ENCODE results near the gene CALML4.
"Not testable (repeated sequence)": the region's sequence is repeated elsewhere in the genome, so short reads cannot be mapped to it uniquely, and the experiment has no call there.

Gene CALML4

DNA sequence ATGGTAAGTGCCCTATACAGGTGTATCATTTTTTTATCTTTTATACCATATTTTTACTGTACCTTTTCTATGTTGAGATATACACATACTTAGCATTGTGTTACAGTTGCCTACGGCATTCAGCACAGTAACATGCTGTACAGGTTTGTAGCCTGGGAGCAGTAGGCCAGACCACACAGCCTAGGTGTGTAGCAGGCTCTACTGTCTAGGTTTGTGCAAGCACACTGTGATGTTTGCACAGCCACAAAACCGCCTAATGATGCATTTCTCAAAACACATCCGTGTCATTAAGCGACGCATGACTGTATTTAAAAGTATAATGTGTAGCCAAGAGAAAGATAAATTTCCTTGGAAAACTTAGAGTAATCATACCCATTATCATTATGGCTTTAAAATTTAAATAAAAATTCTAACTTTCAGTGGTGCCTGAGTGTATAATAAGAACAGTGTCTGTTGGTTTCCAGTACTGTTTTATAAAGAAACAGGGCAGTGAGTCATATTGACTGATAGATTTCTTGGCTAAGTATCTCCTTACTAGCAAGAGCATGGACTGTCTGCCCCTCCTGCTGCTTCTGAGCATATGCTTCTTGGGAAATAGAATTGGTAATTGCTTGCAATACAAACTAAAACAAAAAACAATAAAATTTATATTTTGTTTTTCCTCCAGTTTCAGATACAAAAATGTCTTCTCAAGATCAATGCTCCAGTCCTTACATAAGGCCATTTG, 18.3 kb downstream of the CALML4 start:
- no peaks in the 10 kb centered on the region for H3K9me3 ChIP-seq (ENCODE audit: insufficient read depth, low read depth, low read length)
- H3K9ac ChIP-seq (ENCODE audit: low read depth, low read length), result no peak overlapping the region
- H3K27me3 ChIP-seq (ENCODE audit: insufficient read depth, low read length), result no peaks in the 10 kb centered on the region
- H3K27ac ChIP-seq (ENCODE audit: low read depth, low read length), result no peak overlapping the region
- WGBS, result 85% methylated on average over 3 of the region's 5 CpGs
- peaks cover 10% of the 10 kb centered on the region for H3K4me1 ChIP-seq (ENCODE audit: insufficient read depth, low read length)
- H3K36me3 ChIP-seq (ENCODE audit: insufficient read depth, low read length), result peaks cover 80% of the 10 kb centered on the region
- H3K4me3 ChIP-seq (ENCODE audit: low read length), result no peak overlapping the region

DNA sequence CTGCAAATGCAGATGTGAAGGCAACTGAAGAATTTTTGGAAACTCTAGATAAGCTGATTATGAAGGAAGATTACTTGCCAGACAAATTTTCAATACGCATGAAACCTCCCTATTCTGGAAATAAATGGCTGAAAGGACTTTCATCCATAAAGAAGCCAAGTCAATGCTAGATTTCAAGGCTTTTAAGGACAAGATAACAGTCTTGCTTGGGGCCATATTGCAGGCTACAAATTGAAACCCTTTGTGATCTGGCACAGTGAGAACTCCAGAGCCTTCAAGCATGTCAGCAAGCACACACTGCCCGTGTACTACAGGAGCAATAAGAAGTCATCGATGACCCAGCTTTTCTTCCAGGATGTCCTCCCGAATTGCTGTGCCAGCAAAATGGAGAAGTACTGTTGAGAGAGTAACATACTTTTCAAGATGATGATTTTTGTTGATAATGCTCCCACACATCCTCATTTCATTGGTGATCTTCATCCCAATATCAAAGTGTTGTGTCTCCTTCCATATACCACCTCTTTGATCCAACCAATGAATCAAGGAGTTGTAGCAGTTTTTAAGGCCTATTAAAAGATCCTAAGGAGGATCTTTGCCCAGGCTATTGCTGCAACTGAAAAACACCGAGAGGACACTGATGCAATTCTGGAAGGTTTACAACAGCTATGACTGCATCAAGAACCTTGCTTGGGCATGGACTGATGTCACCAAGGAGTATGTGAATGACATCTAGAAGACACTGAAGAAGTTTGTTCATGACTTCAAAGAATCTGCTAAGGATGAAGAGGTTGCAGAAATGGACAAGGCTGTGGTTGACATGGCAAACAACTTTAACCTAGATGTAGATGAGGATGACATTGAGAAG, 20.3 kb downstream of the CALML4 start:
- no peaks in the 10 kb centered on the region for H3K27me3 ChIP-seq (ENCODE audit: insufficient read depth, low read length)
- no peak overlapping the region for H3K27ac ChIP-seq (ENCODE audit: low read depth, low read length)
- H3K4me1 ChIP-seq (ENCODE audit: insufficient read depth, low read length), result no peaks in the 10 kb centered on the region
- H3K9ac ChIP-seq (ENCODE audit: low read depth, low read length), result no peak overlapping the region
- peaks cover 86% of the 10 kb centered on the region for H3K36me3 ChIP-seq (ENCODE audit: insufficient read depth, low read length)
- WGBS, result 96% methylated on average over 5 of the region's 5 CpGs
- no peak overlapping the region for H3K4me3 ChIP-seq (ENCODE audit: low read length)
- no peaks in the 10 kb centered on the region for H3K9me3 ChIP-seq (ENCODE audit: insufficient read depth, low read depth, low read length)

DNA sequence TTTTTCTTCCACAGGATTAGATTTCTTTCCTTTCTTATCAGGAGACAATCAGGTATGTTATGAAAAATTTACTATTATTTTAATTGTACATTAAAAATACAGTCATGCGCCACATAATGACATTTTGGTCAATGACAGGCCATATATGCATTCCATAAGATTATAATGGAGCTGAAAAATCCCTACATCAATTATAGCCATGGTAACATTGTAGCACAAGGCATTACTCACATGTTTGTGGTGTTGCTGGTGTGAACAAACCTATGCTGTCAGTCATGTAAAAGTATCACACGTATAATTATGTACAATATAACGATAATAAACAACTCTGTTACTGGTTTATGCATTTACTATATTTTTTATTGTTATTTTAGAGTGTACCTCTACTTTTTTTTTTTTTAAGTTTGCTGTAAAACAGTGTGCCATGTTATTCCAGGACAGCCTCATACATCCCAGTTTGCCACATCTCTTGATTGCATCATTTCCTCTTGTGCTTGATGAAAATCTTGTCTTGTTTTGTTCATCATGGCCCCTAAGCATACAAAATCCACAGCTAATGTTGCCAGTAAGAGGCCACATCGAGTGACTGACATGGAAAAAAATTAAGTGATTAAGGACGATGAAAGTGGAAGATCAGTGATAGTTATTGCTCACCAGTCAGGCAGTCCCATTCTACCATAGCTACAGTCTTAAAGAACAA, 21.4 kb downstream of the CALML4 start:
- WGBS, result 100% methylated on average over 3 of the region's 5 CpGs
- Histone ChIP-seq H3K4me3 (ENCODE audit: low read length) (no peak overlapping the region), H3K27ac (ENCODE audit: low read depth, low read length) (no peak overlapping the region), H3K4me1 (ENCODE audit: insufficient read depth, low read length) (no peaks in the 10 kb centered on the region), H3K36me3 (ENCODE audit: insufficient read depth, low read length) (peaks cover 78% of the 10 kb centered on the region), H3K27me3 (ENCODE audit: insufficient read depth, low read length) (no peaks in the 10 kb centered on the region), H3K9me3 (ENCODE audit: insufficient read depth, low read depth, low read length) (no peaks in the 10 kb centered on the region), H3K9ac (ENCODE audit: low read depth, low read length) (no peak overlapping the region)

- Histone ChIP-seq H3K36me3 (ENCODE audit: insufficient read depth, low read length) (peaks cover 60% of the 10 kb centered on the region), H3K9ac (ENCODE audit: low read depth, low read length) (no peak overlapping the region), H3K4me1 (ENCODE audit: insufficient read depth, low read length) (no peaks in the 10 kb centered on the region), H3K27ac (ENCODE audit: low read depth, low read length) (no peak overlapping the region), H3K9me3 (ENCODE audit: insufficient read depth, low read depth, low read length) (no peaks in the 10 kb centered on the region), H3K27me3 (ENCODE audit: insufficient read depth, low read length) (no peaks in the 10 kb centered on the region), H3K4me3 (ENCODE audit: low read length) (no peak overlapping the region)
Observed at GRCh38 chr15:68177742-68178141, 27.4 kb downstream of the CALML4 start.

- Histone ChIP-seq H3K9ac (ENCODE audit: low read depth, low read length) (no peak overlapping the region), H3K4me3 (ENCODE audit: low read length) (no peak overlapping the region), H3K9me3 (ENCODE audit: insufficient read depth, low read depth, low read length) (no peaks in the 10 kb centered on the region), H3K27me3 (ENCODE audit: insufficient read depth, low read length) (no peaks in the 10 kb centered on the region), H3K27ac (ENCODE audit: low read depth, low read length) (no peak overlapping the region), H3K4me1 (ENCODE audit: insufficient read depth, low read length) (no peaks in the 10 kb centered on the region), H3K36me3 (ENCODE audit: insufficient read depth, low read length) (peaks cover 53% of the 10 kb centered on the region)
- 94% methylated on average over 3 of the region's 3 CpGs for WGBS
Observed at GRCh38 chr15:68176601-68177000, 28.5 kb downstream of the CALML4 start.

DNA sequence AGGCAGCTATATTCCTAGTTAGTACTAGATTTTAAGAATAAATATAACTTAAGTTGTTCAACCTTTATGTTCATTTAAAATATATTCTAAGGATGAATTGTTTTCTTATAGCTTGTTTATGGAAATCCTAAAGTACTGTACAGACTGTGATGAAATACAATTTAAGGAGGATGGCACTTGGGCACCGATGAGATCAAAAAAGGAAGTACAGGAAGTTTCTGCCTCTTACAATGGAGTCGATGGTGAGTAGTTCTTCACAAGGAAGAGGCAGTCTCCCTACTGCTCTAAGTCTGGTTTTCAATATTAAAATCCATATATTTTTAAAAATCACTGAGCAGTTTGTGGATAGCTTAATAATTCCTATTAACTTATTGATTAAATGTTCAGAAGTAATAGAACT, 29.6 kb downstream of the CALML4 start:
- no peaks in the 10 kb centered on the region for H3K27me3 ChIP-seq (ENCODE audit: insufficient read depth, low read length)
- WGBS, result 88% methylated on average over 2 of the region's 2 CpGs
- peaks cover 43% of the 10 kb centered on the region for H3K36me3 ChIP-seq (ENCODE audit: insufficient read depth, low read length)
- no peaks in the 10 kb centered on the region for H3K9me3 ChIP-seq (ENCODE audit: insufficient read depth, low read depth, low read length)
- no peak overlapping the region for H3K9ac ChIP-seq (ENCODE audit: low read depth, low read length)
- no peak overlapping the region for H3K4me3 ChIP-seq (ENCODE audit: low read length)
- H3K4me1 ChIP-seq (ENCODE audit: insufficient read depth, low read length), result no peaks in the 10 kb centered on the region
- no peak overlapping the region for H3K27ac ChIP-seq (ENCODE audit: low read depth, low read length)

- no peak overlapping the region for H3K4me3 ChIP-seq (ENCODE audit: low read length)
- WGBS, result 97% methylated on average over 3 of the region's 4 CpGs
- no peak overlapping the region for H3K27ac ChIP-seq (ENCODE audit: low read depth, low read length)
- no peaks in the 10 kb centered on the region for H3K9me3 ChIP-seq (ENCODE audit: insufficient read depth, low read depth, low read length)
- H3K9ac ChIP-seq (ENCODE audit: low read depth, low read length), result no peak overlapping the region
- H3K36me3 ChIP-seq (ENCODE audit: insufficient read depth, low read length), result peaks cover 45% of the 10 kb centered on the region
- no peaks in the 10 kb centered on the region for H3K4me1 ChIP-seq (ENCODE audit: insufficient read depth, low read length)
- H3K27me3 ChIP-seq (ENCODE audit: insufficient read depth, low read length), result no peaks in the 10 kb centered on the region
Observed at GRCh38 chr15:68173119-68173518, 32.0 kb downstream of the CALML4 start.

- H3K4me1 ChIP-seq (ENCODE audit: insufficient read depth, low read length); H3K27me3 ChIP-seq (ENCODE audit: insufficient read depth, low read length); H3K9me3 ChIP-seq (ENCODE audit: insufficient read depth, low read depth, low read length); H3K4me3 ChIP-seq (ENCODE audit: low read length); H3K9ac ChIP-seq (ENCODE audit: low read depth, low read length); H3K27ac ChIP-seq (ENCODE audit: low read depth, low read length): not testable (repeated sequence)
- WGBS, result 83% methylated on average over 2 of the region's 2 CpGs
- H3K36me3 ChIP-seq (ENCODE audit: insufficient read depth, low read length), result peaks cover 36% of the 10 kb centered on the region
Observed at GRCh38 chr15:68172037-68172436, 33.1 kb downstream of the CALML4 start.

GRCh38 chr15:68166847-68167246, 38.3 kb downstream of the CALML4 start:
- H3K9ac ChIP-seq (ENCODE audit: low read depth, low read length), result no peak overlapping the region
- no peaks in the 10 kb centered on the region for H3K4me1 ChIP-seq (ENCODE audit: insufficient read depth, low read length)
- no peak overlapping the region for H3K27ac ChIP-seq (ENCODE audit: low read depth, low read length)
- H3K4me3 ChIP-seq (ENCODE audit: low read length), result no peak overlapping the region
- no peaks in the 10 kb centered on the region for H3K9me3 ChIP-seq (ENCODE audit: insufficient read depth, low read depth, low read length)
- no peaks in the 10 kb centered on the region for H3K27me3 ChIP-seq (ENCODE audit: insufficient read depth, low read length)
- peaks cover 37% of the 10 kb centered on the region for H3K36me3 ChIP-seq (ENCODE audit: insufficient read depth, low read length)
- WGBS, result 99% methylated on average over 4 of the region's 4 CpGs

- no peak overlapping the region for H3K4me3 ChIP-seq (ENCODE audit: low read length)
- no peaks in the 10 kb centered on the region for H3K27me3 ChIP-seq (ENCODE audit: insufficient read depth, low read length)
- H3K9ac ChIP-seq (ENCODE audit: low read depth, low read length), result no peak overlapping the region
- peaks cover 12% of the 10 kb centered on the region; the same call in 1 of the 2 replicates for H3K9me3 ChIP-seq (ENCODE audit: insufficient read depth, low read depth, low read length)
- H3K36me3 ChIP-seq (ENCODE audit: insufficient read depth, low read length), result peaks cover 54% of the 10 kb centered on the region
- H3K27ac ChIP-seq (ENCODE audit: low read depth, low read length), result no peak overlapping the region
- no peaks in the 10 kb centered on the region for H3K4me1 ChIP-seq (ENCODE audit: insufficient read depth, low read length)
Observed at GRCh38 chr15:68163191-68163590, 41.9 kb downstream of the CALML4 start.

GRCh38 chr15:68158046-68158628, 47.0 kb downstream of the CALML4 start:
- H3K4me3 ChIP-seq (ENCODE audit: low read length), result no peak overlapping the region
- H3K4me1 ChIP-seq (ENCODE audit: insufficient read depth, low read length), result no peaks in the 10 kb centered on the region
- peaks cover 46% of the 10 kb centered on the region for H3K36me3 ChIP-seq (ENCODE audit: insufficient read depth, low read length)
- peaks cover 12% of the 10 kb centered on the region; the same call in 1 of the 2 replicates for H3K9me3 ChIP-seq (ENCODE audit: insufficient read depth, low read depth, low read length)
- H3K27ac ChIP-seq (ENCODE audit: low read depth, low read length), result no peak overlapping the region
- H3K27me3 ChIP-seq (ENCODE audit: insufficient read depth, low read length), result no peaks in the 10 kb centered on the region
- H3K9ac ChIP-seq (ENCODE audit: low read depth, low read length), result no peak overlapping the region
- 93% methylated on average over 3 of the region's 3 CpGs for WGBS

Data from HUES64 (cell line).